ENCODE measurements around the gene SNAPC2. TPM values are rescaled to one million over a fixed set of nuclear protein-coding genes. Genes with fewer than 3 reads are reported as not detected.

SNAPC2 gene
- total and polyA plus RNA-seq, 2 of the 13 experiments (the other 11 are each of a cell fraction or from before 2014, with no cell fraction given): 10.2 to 12.7 TPM

DNA sequence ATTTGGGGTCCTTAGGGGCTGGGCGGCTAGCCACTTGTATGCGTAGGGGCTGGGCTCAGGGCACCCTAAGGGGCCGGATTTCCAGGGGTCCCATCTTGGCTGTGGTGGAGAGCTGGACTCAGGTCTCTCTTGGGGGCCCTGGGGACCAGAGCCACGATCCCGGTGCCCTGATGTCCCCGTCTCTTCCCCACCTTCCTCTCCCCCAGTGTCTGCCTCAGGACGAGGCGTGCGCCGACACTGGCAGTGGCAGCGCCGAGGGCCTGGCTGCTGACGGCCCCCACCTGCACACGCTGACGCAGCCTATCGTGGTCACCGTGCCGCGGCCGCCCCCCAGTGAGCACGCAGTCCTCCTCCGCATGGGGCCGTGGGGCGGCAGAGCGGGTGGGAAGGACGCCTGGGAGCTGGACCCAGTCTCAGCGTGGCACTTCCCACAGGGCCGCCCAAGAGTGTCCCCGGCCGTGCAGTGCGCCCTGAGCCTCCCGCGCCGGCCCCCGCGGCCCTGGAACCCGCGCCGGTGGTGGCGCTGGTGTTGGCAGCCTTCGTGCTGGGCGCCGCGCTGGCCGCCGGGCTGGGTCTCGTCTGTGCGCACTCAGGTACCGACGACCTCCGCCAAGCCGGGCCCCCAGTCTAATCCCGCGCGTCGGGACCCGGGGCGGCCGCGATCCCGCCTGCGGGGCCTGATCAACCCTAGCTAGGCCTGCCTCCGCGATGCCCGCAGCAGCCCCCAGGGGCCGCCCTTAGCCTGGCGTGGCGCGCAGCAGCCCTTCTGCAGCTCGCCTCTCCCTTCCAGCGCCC is 2.7 kb upstream of the SNAPC2 start (continued):
- TF ChIP-seq, protein P1, sequence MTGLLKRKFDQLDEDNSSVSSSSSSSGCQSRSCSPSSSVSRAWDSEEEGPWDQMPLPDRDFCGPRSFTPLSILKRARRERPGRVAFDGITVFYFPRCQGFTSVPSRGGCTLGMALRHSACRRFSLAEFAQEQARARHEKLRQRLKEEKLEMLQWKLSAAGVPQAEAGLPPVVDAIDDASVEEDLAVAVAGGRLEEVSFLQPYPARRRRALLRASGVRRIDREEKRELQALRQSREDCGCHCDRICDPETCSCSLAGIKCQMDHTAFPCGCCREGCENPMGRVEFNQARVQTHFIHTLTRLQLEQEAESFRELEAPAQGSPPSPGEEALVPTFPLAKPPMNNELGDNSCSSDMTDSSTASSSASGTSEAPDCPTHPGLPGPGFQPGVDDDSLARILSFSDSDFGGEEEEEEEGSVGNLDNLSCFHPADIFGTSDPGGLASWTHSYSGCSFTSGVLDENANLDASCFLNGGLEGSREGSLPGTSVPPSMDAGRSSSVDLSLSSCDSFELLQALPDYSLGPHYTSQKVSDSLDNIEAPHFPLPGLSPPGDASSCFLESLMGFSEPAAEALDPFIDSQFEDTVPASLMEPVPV (CRISPR knock-in tag; IDR thresholded peaks at IDR 0.05): no peak
- TF ChIP-seq, protein P2, sequence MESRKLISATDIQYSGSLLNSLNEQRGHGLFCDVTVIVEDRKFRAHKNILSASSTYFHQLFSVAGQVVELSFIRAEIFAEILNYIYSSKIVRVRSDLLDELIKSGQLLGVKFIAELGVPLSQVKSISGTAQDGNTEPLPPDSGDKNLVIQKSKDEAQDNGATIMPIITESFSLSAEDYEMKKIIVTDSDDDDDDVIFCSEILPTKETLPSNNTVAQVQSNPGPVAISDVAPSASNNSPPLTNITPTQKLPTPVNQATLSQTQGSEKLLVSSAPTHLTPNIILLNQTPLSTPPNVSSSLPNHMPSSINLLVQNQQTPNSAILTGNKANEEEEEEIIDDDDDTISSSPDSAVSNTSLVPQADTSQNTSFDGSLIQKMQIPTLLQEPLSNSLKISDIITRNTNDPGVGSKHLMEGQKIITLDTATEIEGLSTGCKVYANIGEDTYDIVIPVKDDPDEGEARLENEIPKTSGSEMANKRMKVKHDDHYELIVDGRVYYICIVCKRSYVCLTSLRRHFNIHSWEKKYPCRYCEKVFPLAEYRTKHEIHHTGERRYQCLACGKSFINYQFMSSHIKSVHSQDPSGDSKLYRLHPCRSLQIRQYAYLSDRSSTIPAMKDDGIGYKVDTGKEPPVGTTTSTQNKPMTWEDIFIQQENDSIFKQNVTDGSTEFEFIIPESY (CRISPR knock-in tag; IDR thresholded peaks at IDR 0.05): peak; percentile 94
- TF ChIP-seq GATA4 (IDR thresholded peaks at IDR 0.05; ENCODE audit: borderline replicate concordance, low read depth) (no peak), MTF1 (CRISPR knock-in tag; IDR thresholded peaks at IDR 0.05) (no peak), PRMT3 (CRISPR knock-in tag; IDR thresholded peaks at IDR 0.05; ENCODE audit: borderline replicate concordance, low read depth) (no peak), NONO (IDR thresholded peaks at IDR 0.05) (no peak), NONO (CRISPR knock-in tag; conservative IDR thresholded peaks at IDR 0.05) (0 out of 2 replicates have a peak, but pooled peaks have one; percentile 28), RBFOX2 (IDR thresholded peaks at IDR 0.05; ENCODE audit: low read depth, low read length) (peak; percentile 26; the same call in 1 of the 2 replicates), FLYWCH1 (CRISPR knock-in tag; IDR thresholded peaks at IDR 0.05) (no peak), KLF11 (CRISPR knock-in tag; IDR thresholded peaks at IDR 0.05) (no peak), NAIF1 (CRISPR knock-in tag; IDR thresholded peaks at IDR 0.05; ENCODE audit: borderline replicate concordance) (no peak), ZNF124 (CRISPR knock-in tag; IDR thresholded peaks at IDR 0.05) (no peak), TMF1 (CRISPR knock-in tag; IDR thresholded peaks at IDR 0.05; ENCODE audit: low read depth) (no peak)
- TF ChIP-seq, protein P3, sequence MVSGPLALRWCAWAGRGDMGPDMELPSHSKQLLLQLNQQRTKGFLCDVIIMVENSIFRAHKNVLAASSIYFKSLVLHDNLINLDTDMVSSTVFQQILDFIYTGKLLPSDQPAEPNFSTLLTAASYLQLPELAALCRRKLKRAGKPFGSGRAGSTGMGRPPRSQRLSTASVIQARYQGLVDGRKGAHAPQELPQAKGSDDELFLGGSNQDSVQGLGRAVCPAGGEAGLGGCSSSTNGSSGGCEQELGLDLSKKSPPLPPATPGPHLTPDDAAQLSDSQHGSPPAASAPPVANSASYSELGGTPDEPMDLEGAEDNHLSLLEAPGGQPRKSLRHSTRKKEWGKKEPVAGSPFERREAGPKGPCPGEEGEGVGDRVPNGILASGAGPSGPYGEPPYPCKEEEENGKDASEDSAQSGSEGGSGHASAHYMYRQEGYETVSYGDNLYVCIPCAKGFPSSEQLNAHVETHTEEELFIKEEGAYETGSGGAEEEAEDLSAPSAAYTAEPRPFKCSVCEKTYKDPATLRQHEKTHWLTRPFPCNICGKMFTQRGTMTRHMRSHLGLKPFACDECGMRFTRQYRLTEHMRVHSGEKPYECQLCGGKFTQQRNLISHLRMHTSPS (CRISPR knock-in tag; IDR thresholded peaks at IDR 0.05; ENCODE audit: low read depth): no peak
- TF ChIP-seq, protein P4, sequence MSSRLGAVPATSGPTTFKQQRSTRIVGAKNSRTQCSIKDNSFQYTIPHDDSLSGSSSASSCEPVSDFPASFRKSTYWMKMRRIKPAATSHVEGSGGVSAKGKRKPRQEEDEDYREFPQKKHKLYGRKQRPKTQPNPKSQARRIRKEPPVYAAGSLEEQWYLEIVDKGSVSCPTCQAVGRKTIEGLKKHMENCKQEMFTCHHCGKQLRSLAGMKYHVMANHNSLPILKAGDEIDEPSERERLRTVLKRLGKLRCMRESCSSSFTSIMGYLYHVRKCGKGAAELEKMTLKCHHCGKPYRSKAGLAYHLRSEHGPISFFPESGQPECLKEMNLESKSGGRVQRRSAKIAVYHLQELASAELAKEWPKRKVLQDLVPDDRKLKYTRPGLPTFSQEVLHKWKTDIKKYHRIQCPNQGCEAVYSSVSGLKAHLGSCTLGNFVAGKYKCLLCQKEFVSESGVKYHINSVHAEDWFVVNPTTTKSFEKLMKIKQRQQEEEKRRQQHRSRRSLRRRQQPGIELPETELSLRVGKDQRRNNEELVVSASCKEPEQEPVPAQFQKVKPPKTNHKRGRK (CRISPR knock-in tag; IDR thresholded peaks at IDR 0.05): no peak
- TF ChIP-seq, protein P5, sequence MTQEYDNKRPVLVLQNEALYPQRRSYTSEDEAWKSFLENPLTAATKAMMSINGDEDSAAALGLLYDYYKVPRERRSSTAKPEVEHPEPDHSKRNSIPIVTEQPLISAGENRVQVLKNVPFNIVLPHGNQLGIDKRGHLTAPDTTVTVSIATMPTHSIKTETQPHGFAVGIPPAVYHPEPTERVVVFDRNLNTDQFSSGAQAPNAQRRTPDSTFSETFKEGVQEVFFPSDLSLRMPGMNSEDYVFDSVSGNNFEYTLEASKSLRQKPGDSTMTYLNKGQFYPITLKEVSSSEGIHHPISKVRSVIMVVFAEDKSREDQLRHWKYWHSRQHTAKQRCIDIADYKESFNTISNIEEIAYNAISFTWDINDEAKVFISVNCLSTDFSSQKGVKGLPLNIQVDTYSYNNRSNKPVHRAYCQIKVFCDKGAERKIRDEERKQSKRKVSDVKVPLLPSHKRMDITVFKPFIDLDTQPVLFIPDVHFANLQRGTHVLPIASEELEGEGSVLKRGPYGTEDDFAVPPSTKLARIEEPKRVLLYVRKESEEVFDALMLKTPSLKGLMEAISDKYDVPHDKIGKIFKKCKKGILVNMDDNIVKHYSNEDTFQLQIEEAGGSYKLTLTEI (CRISPR knock-in tag; conservative IDR thresholded peaks at IDR 0.05): no peak
- TF ChIP-seq, protein P6, sequence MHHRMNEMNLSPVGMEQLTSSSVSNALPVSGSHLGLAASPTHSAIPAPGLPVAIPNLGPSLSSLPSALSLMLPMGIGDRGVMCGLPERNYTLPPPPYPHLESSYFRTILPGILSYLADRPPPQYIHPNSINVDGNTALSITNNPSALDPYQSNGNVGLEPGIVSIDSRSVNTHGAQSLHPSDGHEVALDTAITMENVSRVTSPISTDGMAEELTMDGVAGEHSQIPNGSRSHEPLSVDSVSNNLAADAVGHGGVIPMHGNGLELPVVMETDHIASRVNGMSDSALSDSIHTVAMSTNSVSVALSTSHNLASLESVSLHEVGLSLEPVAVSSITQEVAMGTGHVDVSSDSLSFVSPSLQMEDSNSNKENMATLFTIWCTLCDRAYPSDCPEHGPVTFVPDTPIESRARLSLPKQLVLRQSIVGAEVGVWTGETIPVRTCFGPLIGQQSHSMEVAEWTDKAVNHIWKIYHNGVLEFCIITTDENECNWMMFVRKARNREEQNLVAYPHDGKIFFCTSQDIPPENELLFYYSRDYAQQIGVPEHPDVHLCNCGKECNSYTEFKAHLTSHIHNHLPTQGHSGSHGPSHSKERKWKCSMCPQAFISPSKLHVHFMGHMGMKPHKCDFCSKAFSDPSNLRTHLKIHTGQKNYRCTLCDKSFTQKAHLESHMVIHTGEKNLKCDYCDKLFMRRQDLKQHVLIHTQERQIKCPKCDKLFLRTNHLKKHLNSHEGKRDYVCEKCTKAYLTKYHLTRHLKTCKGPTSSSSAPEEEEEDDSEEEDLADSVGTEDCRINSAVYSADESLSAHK (CRISPR knock-in tag; IDR thresholded peaks at IDR 0.05; ENCODE audit: borderline replicate concordance): no peak
